GM19351 (cell line): ENCODE data around the gene VRK3.
"Not testable (repeated sequence)": the region's sequence is repeated elsewhere in the genome, so short reads cannot be mapped to it uniquely, and the experiment has no call there.

Source experiments
- ATAC-seq: cut with Tn5 transposase; IDR thresholded peaks from one replicate; pipeline ENCODE4 v1.9.1; 2021; ENCODE audit warnings: mild to moderate bottlenecking, moderate library complexity; ENCODE audit not compliant: unreplicated experiment

The VRK3 gene

GRCh38 chr19:50025022-50025793 is at the start of gene VRK3:
Gene VRK3, minus strand, starts transcription at chr19:50025372. Its CDS starts 9,210 bp downstream, at chr19:50016162.
- ATAC-seq = peak; percentile 83

GRCh38 chr19:50068382-50068781 is 43.2 kb upstream of the VRK3 start:
- ATAC-seq = not testable (repeated sequence)

GRCh38 chr19:50067575-50067974 is 42.4 kb upstream of the VRK3 start:
- no peak for ATAC-seq

- ATAC-seq = no peak
Measured at GRCh38 chr19:50065938-50066337, 40.8 kb upstream of the VRK3 start.

- no peak for ATAC-seq
Measured at GRCh38 chr19:50061650-50062049, 36.5 kb upstream of the VRK3 start.

- no peak for ATAC-seq
Measured at GRCh38 chr19:50060107-50060506, 34.9 kb upstream of the VRK3 start.

GRCh38 chr19:50059045-50059444 is 33.9 kb upstream of the VRK3 start:
- no peak for ATAC-seq

GRCh38 chr19:50058425-50058824 is 33.3 kb upstream of the VRK3 start:
- ATAC-seq = no peak

- no peak for ATAC-seq
Measured at GRCh38 chr19:50053119-50053518, 27.9 kb upstream of the VRK3 start.

- no peak for ATAC-seq
Measured at GRCh38 chr19:50051964-50052363, 26.8 kb upstream of the VRK3 start.

GRCh38 chr19:50051228-50051895 is 26.2 kb upstream of the VRK3 start:
- ATAC-seq = not testable (repeated sequence)

GRCh38 chr19:50050406-50051227 is 25.4 kb upstream of the VRK3 start:
- no peak for ATAC-seq

- no peak for ATAC-seq
Measured at GRCh38 chr19:50047671-50048070, 22.5 kb upstream of the VRK3 start.

GRCh38 chr19:50046649-50047503 is 21.7 kb upstream of the VRK3 start:
- no peak for ATAC-seq

GRCh38 chr19:50044922-50045321 is 19.8 kb upstream of the VRK3 start:
- ATAC-seq = no peak

- ATAC-seq = no peak
Measured at GRCh38 chr19:50043967-50044366, 18.8 kb upstream of the VRK3 start.

- no peak for ATAC-seq
Measured at GRCh38 chr19:50042363-50043024, 17.3 kb upstream of the VRK3 start.

- ATAC-seq = no peak
Measured at GRCh38 chr19:50040967-50041366, 15.8 kb upstream of the VRK3 start.

GRCh38 chr19:50039968-50040367 is 14.8 kb upstream of the VRK3 start:
- ATAC-seq = no peak

GRCh38 chr19:50036908-50037307 is 11.7 kb upstream of the VRK3 start:
- no peak for ATAC-seq
